CD4-positive, alpha-beta T cell (primary cell): ENCODE measurements around the gene ZNF562. TPM values are rescaled to one million over a fixed set of nuclear protein-coding genes. Genes with fewer than 3 reads are reported as not detected.

Experiments
- ATAC-seq: fragments of 200-7000 bp; cut with Tn5 transposase; one replicate; pipeline ENCODE4 v1.10.0; 2022; ENCODE audit warnings: mild to moderate bottlenecking; ENCODE audit not compliant: poor library complexity
- CTCF ChIA-PET: fragments of 350-600 bp; sonication (Branson Sonifier 250); formaldehyde crosslinking; loops from one replicate; lab custom pipeline; 2021; ENCODE audit warnings: antibody characterized with exemption, inconsistent platforms; lab: Charles Lee
- POLR2A ChIA-PET: fragments of 350-600 bp; sonication (Branson Sonifier 250); formaldehyde crosslinking; loops from one replicate; lab custom pipeline; 2021; ENCODE audit warnings: antibody characterized with exemption, inconsistent platforms; lab: Charles Lee
- DNase-seq, 14 experiments: peaks; one replicate each; pipeline ENCODE4 v3.0.0-alpha.2; 2013 to 2020; ENCODE audit warnings: mixed read lengths in 2 of 14
- H3K27ac ChIP-seq, 2 donors: one replicate each; pipeline versions ENCODE4 v1.5.1 to v1.7.0; 2013; ENCODE audit warnings: low read length in 2 of 2, low read depth in 1 of 2, mild to moderate bottlenecking in 1 of 2
- H3K27me3 ChIP-seq, 2 experiments: 1 replicate in 1 of 2; 2 replicates in 1 of 2; pipeline versions ENCODE4 v1.6.1 to v1.7.0; 2013; ENCODE audit warnings: low read length in 2 of 2, control low read depth in 1 of 2, mild to moderate bottlenecking in 1 of 2, moderate library complexity in 1 of 2; ENCODE audit not compliant: insufficient read depth in 2 of 2, control insufficient read depth in 1 of 2
- H3K36me3 ChIP-seq: one replicate; pipeline ENCODE4 v1.6.1; 2013; ENCODE audit warnings: low read length, control low read depth; ENCODE audit not compliant: insufficient read depth
- H3K4me1 ChIP-seq: one replicate; pipeline ENCODE4 v1.6.1; 2013; ENCODE audit warnings: low read length, control low read depth; ENCODE audit not compliant: insufficient read depth
- H3K4me3 ChIP-seq: one replicate; pipeline ENCODE4 v1.5.1; 2013; ENCODE audit warnings: mild to moderate bottlenecking, low read length, moderate library complexity
- H3K9me3 ChIP-seq, 2 experiments: 1 replicate in 1 of 2; 2 replicates in 1 of 2; pipeline versions ENCODE4 v1.6.1 to v1.7.0; 2013; ENCODE audit warnings: low read length in 2 of 2, mild to moderate bottlenecking in 2 of 2, control low read depth in 1 of 2, moderate library complexity in 1 of 2; ENCODE audit not compliant: control insufficient read depth in 1 of 2, insufficient read depth in 1 of 2
- H3K27ac Mint-ChIP-seq: one replicate; pipeline ENCODE4 v1.8.0; 2020; ENCODE audit warnings: mixed read lengths
- H3K27me3 Mint-ChIP-seq: one replicate; pipeline ENCODE4 v1.8.0; 2021; ENCODE audit warnings: mixed read lengths
- H3K36me3 Mint-ChIP-seq: one replicate; pipeline ENCODE4 v1.8.0; 2021; ENCODE audit warnings: low read depth, mixed read lengths
- H3K4me1 Mint-ChIP-seq: one replicate; pipeline ENCODE4 v1.8.0; 2021; ENCODE audit warnings: low read depth, mixed read lengths
- H3K4me3 Mint-ChIP-seq: one replicate; pipeline ENCODE4 v1.8.0; 2020; ENCODE audit warnings: mild to moderate bottlenecking, mixed read lengths
- H3K9me3 Mint-ChIP-seq: one replicate; pipeline ENCODE4 v1.8.0; 2020; ENCODE audit warnings: mixed read lengths
- intact Hi-C, 2 experiments: fragments of 100-400 bp; cut with DNase I in 1 of 2; cut with micrococcal nuclease in 1 of 2; formaldehyde crosslinking; loops; one replicate each; pipeline versions ENCODE4 v1.15.1 to v1.9.0; 2023 to 2025; cut with DNase I, micrococcal nuclease
- total RNA-seq, 174 experiments: library from RNA in 2 of 174; stranded (reverse) in 2 of 174; gene quantifications; one replicate each; pipeline ENCODE4 v1.2.3 and lab custom pipeline; 2021 to 2026
- TF ChIP-seq, protein P1 (sequence below): fragments of 200-600 bp; IDR thresholded peaks from one replicate; pipeline ENCODE4 v1.8.0; 2022; ENCODE audit warnings: antibody characterized with exemption, mild to moderate bottlenecking

Gene ZNF562
- total RNA-seq, 2 experiments from 2014 or later = 12.8 to 13.3 TPM

- ChIA-PET CTCF (no interaction called here), POLR2A (no interaction called here)
- TF ChIP-seq, protein P1, sequence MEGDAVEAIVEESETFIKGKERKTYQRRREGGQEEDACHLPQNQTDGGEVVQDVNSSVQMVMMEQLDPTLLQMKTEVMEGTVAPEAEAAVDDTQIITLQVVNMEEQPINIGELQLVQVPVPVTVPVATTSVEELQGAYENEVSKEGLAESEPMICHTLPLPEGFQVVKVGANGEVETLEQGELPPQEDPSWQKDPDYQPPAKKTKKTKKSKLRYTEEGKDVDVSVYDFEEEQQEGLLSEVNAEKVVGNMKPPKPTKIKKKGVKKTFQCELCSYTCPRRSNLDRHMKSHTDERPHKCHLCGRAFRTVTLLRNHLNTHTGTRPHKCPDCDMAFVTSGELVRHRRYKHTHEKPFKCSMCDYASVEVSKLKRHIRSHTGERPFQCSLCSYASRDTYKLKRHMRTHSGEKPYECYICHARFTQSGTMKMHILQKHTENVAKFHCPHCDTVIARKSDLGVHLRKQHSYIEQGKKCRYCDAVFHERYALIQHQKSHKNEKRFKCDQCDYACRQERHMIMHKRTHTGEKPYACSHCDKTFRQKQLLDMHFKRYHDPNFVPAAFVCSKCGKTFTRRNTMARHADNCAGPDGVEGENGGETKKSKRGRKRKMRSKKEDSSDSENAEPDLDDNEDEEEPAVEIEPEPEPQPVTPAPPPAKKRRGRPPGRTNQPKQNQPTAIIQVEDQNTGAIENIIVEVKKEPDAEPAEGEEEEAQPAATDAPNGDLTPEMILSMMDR = no peak
- intact Hi-C loops = no loop called here
- Histone ChIP-seq H3K27ac (no peak overlapping the region), H3K36me3 (peaks cover 5% of the 10 kb centered on the region), H3K4me3 (no peak overlapping the region), H3K4me1 (no peaks in the 10 kb centered on the region), H3K27me3 (no peaks in the 10 kb centered on the region), H3K9me3 (no peaks in the 10 kb centered on the region)
- Mint-ChIP-seq H3K27me3 (no peaks in the 10 kb centered on the region), H3K36me3 (peaks cover 38% of the 10 kb centered on the region), H3K4me3 (no peak overlapping the region), H3K4me1 (no peaks in the 10 kb centered on the region), H3K9me3 (peaks cover 5% of the 10 kb centered on the region), H3K27ac (no peak overlapping the region)
- no peak for DNase-seq
- no peak for ATAC-seq
Measured at GRCh38 chr19:9640956-9641355, 33.9 kb downstream of the ZNF562 start.

GRCh38 chr19:9636018-9636417 lies 38.9 kb downstream of the ZNF562 start:
- intact Hi-C loops = no loop called here
- ATAC-seq (no peak), DNase-seq (no peak)
- Histone ChIP-seq H3K9me3 (no peaks in the 10 kb centered on the region), H3K27me3 (no peaks in the 10 kb centered on the region), H3K27ac (no peak overlapping the region), H3K4me1 (no peaks in the 10 kb centered on the region), H3K4me3 (no peak overlapping the region), H3K36me3 (peaks cover 25% of the 10 kb centered on the region)
- TF ChIP-seq, protein P1 = no peak
- Mint-ChIP-seq H3K27me3 (no peaks in the 10 kb centered on the region), H3K4me1 (no peaks in the 10 kb centered on the region), H3K4me3 (no peak overlapping the region), H3K36me3 (peaks cover 42% of the 10 kb centered on the region), H3K9me3 (peaks cover 2% of the 10 kb centered on the region), H3K27ac (no peak overlapping the region)
- POLR2A ChIA-PET = no interaction called here
- CTCF ChIA-PET = no interaction called here

DNA sequence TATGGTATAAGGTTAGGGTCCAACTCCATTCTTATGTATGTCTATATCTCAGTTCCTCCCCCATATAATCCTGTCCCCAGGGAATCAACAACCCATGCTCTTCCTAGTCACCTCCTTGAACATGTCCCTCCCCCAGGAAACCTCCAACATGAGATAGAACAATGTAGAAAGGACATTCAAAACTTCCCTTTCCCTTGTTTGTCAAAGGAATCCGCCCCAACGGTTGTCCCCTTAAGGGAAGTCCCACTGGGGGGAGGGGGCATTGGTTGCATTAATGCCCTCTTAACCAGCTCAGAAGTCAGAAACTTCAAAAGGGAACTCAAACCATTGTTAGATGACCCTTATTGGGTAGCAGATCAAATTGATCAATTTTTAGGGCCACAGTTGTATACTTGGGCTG lies 47.0 kb downstream of the ZNF562 start:
- Mint-ChIP-seq H3K9me3 (no peaks in the 10 kb centered on the region), H3K27me3 (no peaks in the 10 kb centered on the region), H3K36me3 (peaks cover 18% of the 10 kb centered on the region), H3K4me3 (no peak overlapping the region), H3K27ac (no peak overlapping the region), H3K4me1 (peaks cover 5% of the 10 kb centered on the region)
- H3K27ac ChIP-seq = no peak overlapping the region
- no peaks in the 10 kb centered on the region for H3K9me3 ChIP-seq
- no peak for ATAC-seq
- no peak overlapping the region for H3K4me3 ChIP-seq
- intact Hi-C loops = no loop called here
- TF ChIP-seq, protein P1 = no peak
- ChIA-PET CTCF (no interaction called here), POLR2A (no interaction called here)
- DNase-seq = no peak
- H3K36me3 ChIP-seq = peaks cover 9% of the 10 kb centered on the region
- H3K27me3 ChIP-seq = no peaks in the 10 kb centered on the region
- H3K4me1 ChIP-seq = no peaks in the 10 kb centered on the region
